Ammon's horn (tissue), 1 donor: ENCODE data around the gene AQP12A.

Experiments
- DNase-seq: peaks from one replicate; pipeline ENCODE4 v3.0.0-alpha.2; 2016; ENCODE audit warnings: low spot score

Gene AQP12A

DNA sequence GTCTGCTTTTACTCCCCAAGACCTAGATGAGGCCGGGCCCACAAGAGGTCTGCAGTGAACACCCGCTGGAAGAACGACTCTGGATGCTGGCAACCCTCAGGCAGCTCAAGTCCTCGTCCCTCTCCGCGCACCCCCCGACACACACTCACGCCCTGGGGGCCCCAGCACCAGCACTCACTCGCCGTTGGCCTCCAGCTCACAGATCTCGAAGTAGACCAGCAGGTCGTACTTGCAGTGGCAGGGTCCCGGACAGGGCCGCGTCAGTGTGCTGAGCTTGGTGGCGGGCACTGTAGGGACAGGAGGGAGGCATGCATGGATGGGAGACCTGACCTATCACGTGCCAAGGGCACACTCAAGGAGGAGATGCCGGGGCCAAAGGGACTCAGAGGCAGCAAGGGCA is 49.4 kb downstream of the AQP12A start:
- DNase-seq, result no peak

DNA sequence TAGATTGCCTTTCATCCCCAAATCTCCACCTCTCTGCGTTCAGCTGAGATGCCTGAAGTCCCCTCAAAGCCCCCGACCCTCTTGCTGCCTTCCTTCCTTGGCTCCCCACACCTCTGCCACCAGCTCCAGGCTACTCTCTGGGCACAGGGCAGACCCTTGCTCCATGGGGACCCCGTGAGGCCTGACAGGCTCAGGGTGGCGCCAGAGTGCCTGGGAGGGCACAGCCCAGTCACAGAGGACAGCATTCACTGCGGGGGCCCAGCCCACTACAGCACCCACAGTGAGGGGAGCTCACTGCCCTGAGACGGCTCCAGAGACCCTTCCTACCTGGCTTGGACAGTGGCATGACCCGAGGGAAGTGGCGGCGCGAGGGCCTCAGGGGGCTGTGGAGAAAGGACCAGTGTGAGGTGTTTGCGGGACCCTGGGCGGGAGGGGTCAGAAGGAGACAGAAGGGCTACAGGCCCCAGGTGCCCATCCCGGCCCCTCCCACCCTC is 51.0 kb downstream of the AQP12A start:
- DNase-seq, result no peak

DNA sequence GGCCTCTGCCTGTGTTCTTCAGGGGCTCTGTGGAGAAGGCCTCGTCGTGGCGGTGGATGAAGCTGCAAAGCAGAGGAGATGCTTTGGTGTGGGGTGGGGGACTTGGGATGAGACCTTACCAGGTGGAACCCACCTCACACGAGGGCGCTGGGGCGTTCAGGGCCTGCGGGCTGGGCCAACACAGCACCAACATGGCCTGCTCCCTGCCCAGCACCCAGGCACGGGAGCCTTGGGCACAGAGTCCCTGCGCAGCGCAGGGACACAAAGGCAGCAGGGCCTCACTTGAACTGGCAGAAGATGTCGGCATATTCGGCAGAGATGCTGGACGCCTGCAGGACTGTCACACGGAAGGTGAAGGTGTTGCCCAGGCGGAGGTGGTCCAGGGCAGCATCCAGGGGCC is 53.8 kb downstream of the AQP12A start:
- DNase-seq, result no peak

DNA sequence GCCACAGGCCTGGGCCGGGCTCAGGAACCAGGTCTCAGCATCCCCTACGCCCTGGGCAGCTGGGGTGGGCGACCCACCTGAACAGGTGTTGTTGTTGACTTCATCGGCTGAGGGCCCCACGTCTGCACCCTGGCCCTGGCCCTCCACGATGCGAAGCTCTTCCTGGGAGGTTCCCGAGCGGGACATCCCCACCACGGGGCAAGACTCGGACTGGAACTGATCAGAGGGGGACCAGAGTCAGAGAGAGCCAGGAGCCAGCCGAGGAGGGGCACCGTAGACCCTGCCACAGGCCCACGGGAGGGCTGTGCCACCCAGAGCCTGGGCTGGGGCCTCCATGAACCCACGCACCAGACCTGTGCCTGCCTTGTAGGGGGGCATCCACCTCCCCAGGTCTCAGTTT is 54.3 kb downstream of the AQP12A start:
- no peak for DNase-seq

DNA sequence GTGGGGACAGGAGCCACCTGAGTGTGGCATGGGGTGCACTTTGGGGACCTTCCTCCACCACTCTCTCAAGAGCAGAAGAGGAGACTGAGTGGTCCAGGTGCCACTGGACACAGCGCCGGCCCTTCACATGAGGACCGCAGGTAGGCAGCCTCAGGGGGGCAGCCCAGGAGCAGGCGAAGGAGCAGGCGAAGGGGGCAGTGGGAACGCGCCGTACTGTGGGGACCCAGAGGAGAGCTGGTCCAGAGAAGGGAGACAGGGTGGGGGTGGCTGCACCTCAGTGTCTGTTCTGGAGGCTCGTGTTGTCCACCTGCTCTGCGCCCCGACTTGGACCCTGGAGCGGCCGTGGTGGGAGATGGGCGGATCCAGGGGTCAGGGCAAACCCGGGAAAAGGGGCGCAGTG is 55.0 kb downstream of the AQP12A start:
- DNase-seq, result no peak

DNA sequence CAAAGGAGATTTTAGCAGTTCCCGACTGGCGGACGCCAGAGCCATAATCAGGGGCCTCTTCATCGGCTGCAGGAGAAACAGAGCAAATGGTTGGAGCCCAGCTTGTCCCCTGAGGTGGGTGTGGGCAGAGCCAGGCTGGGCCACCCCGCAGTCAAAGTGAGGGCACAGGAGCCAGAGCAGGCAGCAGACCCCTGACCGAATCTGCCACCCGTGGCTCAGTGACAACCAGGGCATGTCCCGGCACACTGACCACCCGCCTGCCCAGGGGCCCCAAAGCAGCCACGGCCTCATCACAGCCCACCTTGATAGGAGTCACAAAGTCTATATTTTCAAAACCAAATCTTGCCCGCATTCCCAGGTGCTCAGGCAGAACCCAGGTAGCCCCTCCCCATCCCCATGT is 55.6 kb downstream of the AQP12A start:
- DNase-seq, result no peak
